Karpas-422 (cell line): ENCODE measurements around the gene TFDP1. TPM values are rescaled to one million over a fixed set of nuclear protein-coding genes. Genes with fewer than 3 reads are reported as not detected.

Experiments used
- DNase-seq: peaks from one replicate; pipeline ENCODE4 v3.0.0-alpha.2; 2015
- H2AFZ ChIP-seq: fragments of 200-600 bp; sonication (generic); 2 replicates; pipeline ENCODE4 v1.6.1; 2014; ENCODE audit warnings: antibody characterized with exemption, low read length, mixed read lengths
- H3K27ac ChIP-seq: fragments of 200-600 bp; sonication (generic); 2 replicates; pipeline ENCODE4 v1.5.1; 2014; ENCODE audit warnings: mild to moderate bottlenecking, low read length, moderate library complexity
- H3K27me3 ChIP-seq: fragments of 200-600 bp; sonication (generic); 2 replicates; pipeline ENCODE4 v1.6.1; 2014; ENCODE audit warnings: low read length, mixed read lengths
- H3K36me3 ChIP-seq: fragments of 200-600 bp; sonication (generic); 2 replicates; pipeline ENCODE4 v1.6.1; 2014; ENCODE audit warnings: low read length, mixed read lengths; ENCODE audit not compliant: insufficient read depth
- H3K4me1 ChIP-seq: fragments of 200-600 bp; sonication (generic); 2 replicates; pipeline ENCODE4 v1.6.1; 2014; ENCODE audit warnings: mild to moderate bottlenecking, low read length, mixed read lengths
- H3K4me2 ChIP-seq: fragments of 200-600 bp; sonication (generic); 2 replicates; pipeline ENCODE4 v1.6.1; 2014; ENCODE audit warnings: low read length, low read depth, mild to moderate bottlenecking; ENCODE audit not compliant: poor library complexity, severe bottlenecking
- H3K4me3 ChIP-seq: fragments of 200-600 bp; sonication (generic); 2 replicates; pipeline ENCODE4 v1.5.1; 2014; ENCODE audit warnings: mild to moderate bottlenecking, antibody characterized with exemption, low read length, mixed read lengths
- H3K79me2 ChIP-seq: fragments of 200-600 bp; sonication (generic); 2 replicates; pipeline ENCODE4 v1.6.1; 2014; ENCODE audit warnings: mild to moderate bottlenecking, low read length, mixed read lengths
- H3K9ac ChIP-seq: fragments of 200-600 bp; sonication (generic); 2 replicates; pipeline ENCODE4 v1.6.0; 2014; ENCODE audit warnings: low read length
- H3K9me2 ChIP-seq: fragments of 200-600 bp; sonication (generic), shearing (Covaris generic); replicated peaks from 2 replicates; pipeline ENCODE4 v1.6.0; 2014; ENCODE audit warnings: mild to moderate bottlenecking, low read length, moderate library complexity; ENCODE audit not compliant: insufficient read depth
- H3K9me3 ChIP-seq: fragments of 300-700, 200-600 bp; sonication (generic); 2 replicates; pipeline ENCODE4 v1.6.1; 2014; ENCODE audit warnings: low read length, mixed read lengths
- H4K20me1 ChIP-seq: fragments of 200-600 bp; sonication (generic); 2 replicates; pipeline ENCODE4 v1.6.1; 2014; ENCODE audit warnings: mild to moderate bottlenecking, antibody characterized with exemption, low read length, low read depth; ENCODE audit not compliant: insufficient read depth
- total RNA-seq: library from RNA; depleted of rRNA; stranded (reverse); fragments of >200 nt; shearing (Covaris generic); gene quantifications from 2 replicates; pipeline ENCODE4 v1.2.3, GENCODE V29; 2014; ENCODE audit warnings: low replicate concordance

The TFDP1 gene
- total RNA-seq, 1 experiment from 2014 or later = 89.2 TPM

- Histone ChIP-seq H2AFZ (no peak overlapping the region), H3K4me2 (no peak overlapping the region), H3K9me3 (no peaks in the 10 kb centered on the region), H3K36me3 (peaks cover 26% of the 10 kb centered on the region), H3K4me3 (no peak overlapping the region), H3K9me2 (no peaks in the 10 kb centered on the region), H3K79me2 (peaks cover 57% of the 10 kb centered on the region), H3K4me1 (no peaks in the 10 kb centered on the region), H3K9ac (no peak overlapping the region), H3K27ac (no peak overlapping the region), H3K27me3 (no peaks in the 10 kb centered on the region), H4K20me1 (peaks cover 56% of the 10 kb centered on the region)
- DNase-seq = no peak
These were observed 45.7 kb downstream of the TFDP1 start for GRCh38 chr13:113630296-113630695.

DNA sequence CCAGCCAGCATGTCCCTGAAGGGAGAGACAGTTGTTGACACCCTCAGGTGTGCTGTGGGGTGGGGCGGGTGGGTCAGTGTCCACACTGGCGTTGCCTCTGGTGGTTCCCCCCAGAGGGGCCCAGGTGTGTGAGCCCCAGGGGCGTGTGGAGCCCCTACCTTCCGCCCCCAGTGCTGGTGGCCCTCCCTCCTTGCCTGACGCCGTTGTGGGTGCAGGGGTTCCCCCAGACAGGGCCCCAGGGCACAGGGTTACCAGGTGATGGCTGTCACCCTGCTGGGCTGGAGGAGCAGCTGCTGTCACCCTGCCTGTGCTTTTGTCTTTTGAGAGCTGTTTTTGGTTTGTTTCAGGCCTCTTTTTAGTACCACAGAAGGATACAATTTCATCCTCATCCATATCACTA, 46.3 kb downstream of the TFDP1 start:
- Histone ChIP-seq H3K4me3 (no peak overlapping the region), H3K27me3 (no peaks in the 10 kb centered on the region), H3K79me2 (peaks cover 52% of the 10 kb centered on the region), H4K20me1 (peaks cover 54% of the 10 kb centered on the region), H3K9me2 (no peaks in the 10 kb centered on the region), H3K27ac (no peak overlapping the region), H3K9me3 (no peaks in the 10 kb centered on the region), H3K4me1 (no peaks in the 10 kb centered on the region), H3K9ac (no peak overlapping the region), H3K36me3 (peaks cover 26% of the 10 kb centered on the region), H3K4me2 (no peak overlapping the region), H2AFZ (no peak overlapping the region)
- no peak for DNase-seq

- Histone ChIP-seq H3K9ac (no peak overlapping the region), H4K20me1 (peaks cover 48% of the 10 kb centered on the region), H3K27ac (no peak overlapping the region), H3K79me2 (peaks cover 45% of the 10 kb centered on the region), H3K9me3 (no peaks in the 10 kb centered on the region), H3K9me2 (no peaks in the 10 kb centered on the region), H3K4me3 (no peak overlapping the region), H3K36me3 (peaks cover 26% of the 10 kb centered on the region), H2AFZ (no peak overlapping the region), H3K4me1 (no peaks in the 10 kb centered on the region), H3K4me2 (no peak overlapping the region), H3K27me3 (no peaks in the 10 kb centered on the region)
- no peak for DNase-seq
These were observed 47.0 kb downstream of the TFDP1 start for GRCh38 chr13:113631341-113632095.

- Histone ChIP-seq H3K36me3 (peaks cover 26% of the 10 kb centered on the region), H3K9me2 (no peaks in the 10 kb centered on the region)
- DNase-seq = no peak
These were observed 48.3 kb downstream of the TFDP1 start for GRCh38 chr13:113632706-113633484.

DNA sequence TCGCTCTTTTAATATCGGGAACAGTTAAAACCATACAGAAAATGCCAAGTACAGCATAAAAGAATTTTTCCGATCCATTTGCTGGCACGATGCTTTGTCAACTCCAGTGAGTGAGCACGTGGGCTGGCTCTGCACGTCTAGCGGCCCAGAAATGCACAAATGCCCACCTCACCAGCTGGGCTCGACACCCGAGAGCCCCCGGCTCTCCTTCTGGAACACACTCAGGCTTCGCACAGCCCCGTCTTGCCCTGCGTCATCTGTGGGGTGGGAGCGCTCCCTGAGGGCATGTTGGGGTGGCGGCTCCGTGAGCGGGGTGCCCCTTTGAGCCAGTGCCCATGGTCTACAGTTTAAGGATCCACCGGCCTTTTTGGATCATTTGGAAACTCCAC, 48.9 kb downstream of the TFDP1 start:
- no peak overlapping the region for H3K4me3 ChIP-seq
- H3K9me3 ChIP-seq = no peaks in the 10 kb centered on the region
- peaks cover 25% of the 10 kb centered on the region for H3K79me2 ChIP-seq
- H3K9me2 ChIP-seq = no peaks in the 10 kb centered on the region
- peaks cover 31% of the 10 kb centered on the region for H3K36me3 ChIP-seq
- no peak overlapping the region for H2AFZ ChIP-seq
- H3K4me1 ChIP-seq = no peaks in the 10 kb centered on the region
- peaks cover 30% of the 10 kb centered on the region for H4K20me1 ChIP-seq
- no peak for DNase-seq
- H3K27me3 ChIP-seq = no peaks in the 10 kb centered on the region
- H3K4me2 ChIP-seq = no peak overlapping the region
- H3K27ac ChIP-seq = no peak overlapping the region
- H3K9ac ChIP-seq = no peak overlapping the region

More at GRCh38 chr13:113632706-113633484, 48.3 kb downstream of the TFDP1 start:
- Histone ChIP-seq H3K9me3 (no peaks in the 10 kb centered on the region), H3K4me3 (no peak overlapping the region), H3K4me2 (no peak overlapping the region), H3K27ac (no peak overlapping the region), H3K4me1 (no peaks in the 10 kb centered on the region), H4K20me1 (peaks cover 35% of the 10 kb centered on the region), H3K27me3 (no peaks in the 10 kb centered on the region), H2AFZ (no peak overlapping the region), H3K9ac (no peak overlapping the region), H3K79me2 (peaks cover 31% of the 10 kb centered on the region)

GRCh38 chr13:113634279-113635047, 49.9 kb downstream of the TFDP1 start:
- H3K27ac ChIP-seq = no peak overlapping the region
- H3K9me2 ChIP-seq = no peaks in the 10 kb centered on the region
- H4K20me1 ChIP-seq = peaks cover 20% of the 10 kb centered on the region
- no peaks in the 10 kb centered on the region for H3K27me3 ChIP-seq
- no peaks in the 10 kb centered on the region for H3K9me3 ChIP-seq
- H3K9ac ChIP-seq = no peak overlapping the region
- H3K4me2 ChIP-seq = no peak overlapping the region
- H3K4me3 ChIP-seq = no peak overlapping the region
- H3K79me2 ChIP-seq = peaks cover 16% of the 10 kb centered on the region
- no peaks in the 10 kb centered on the region for H3K4me1 ChIP-seq
- peaks cover 35% of the 10 kb centered on the region for H3K36me3 ChIP-seq
- H2AFZ ChIP-seq = no peak overlapping the region
- no peak for DNase-seq

DNA sequence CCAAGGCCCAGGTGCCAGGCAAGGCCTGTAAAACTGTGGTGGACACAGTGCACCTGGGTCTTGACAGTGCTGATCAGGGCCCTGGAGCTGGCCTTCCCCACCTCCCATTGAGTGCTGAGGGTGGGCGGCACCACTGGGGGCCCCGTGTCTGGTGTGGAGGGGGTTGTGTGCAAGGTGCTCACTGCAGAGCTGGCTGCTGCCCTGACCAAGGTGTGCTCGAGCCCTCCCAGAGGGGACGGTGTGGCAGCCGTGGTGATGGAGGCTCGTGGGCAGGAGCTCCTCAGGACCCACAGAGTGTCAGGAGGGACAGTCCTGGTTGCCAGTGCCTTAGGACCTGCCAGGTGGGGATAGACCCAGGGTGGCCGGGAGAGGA, 50.5 kb downstream of the TFDP1 start:
- Histone ChIP-seq H3K27ac (no peak overlapping the region), H3K9me2 (no peaks in the 10 kb centered on the region), H3K36me3 (peaks cover 41% of the 10 kb centered on the region), H3K27me3 (no peaks in the 10 kb centered on the region), H3K9ac (no peak overlapping the region), H4K20me1 (peaks cover 14% of the 10 kb centered on the region; the same call in 1 of the 2 replicates), H2AFZ (no peak overlapping the region), H3K9me3 (no peaks in the 10 kb centered on the region), H3K4me3 (no peak overlapping the region), H3K4me2 (no peak overlapping the region), H3K79me2 (peaks cover 10% of the 10 kb centered on the region), H3K4me1 (no peaks in the 10 kb centered on the region)
- DNase-seq = no peak

GRCh38 chr13:113635709-113636108, 51.2 kb downstream of the TFDP1 start:
- Histone ChIP-seq H3K27me3 (no peaks in the 10 kb centered on the region), H3K79me2 (peaks cover 5% of the 10 kb centered on the region; the same call in 1 of the 2 replicates), H3K4me2 (no peak overlapping the region), H3K9me3 (no peaks in the 10 kb centered on the region), H2AFZ (no peak overlapping the region), H3K9me2 (no peaks in the 10 kb centered on the region), H3K27ac (no peak overlapping the region), H4K20me1 (0 out of 2 replicates have a peak, but pooled peaks cover 9% of the 10 kb centered on the region), H3K36me3 (peaks cover 48% of the 10 kb centered on the region), H3K4me1 (no peaks in the 10 kb centered on the region), H3K4me3 (no peak overlapping the region), H3K9ac (no peak overlapping the region)
- no peak for DNase-seq
